Omental fat pad (tissue), 4 donors: ENCODE measurements around the gene POR. TPM values are rescaled to one million over a fixed set of nuclear protein-coding genes. Genes with fewer than 3 reads are reported as not detected.

Experiments
- ATAC-seq: fragments of 150-250 bp; one replicate; pipeline ENCODE4 v1.9.1; 2016; ENCODE audit warnings: mild to moderate bottlenecking, moderate library complexity; ENCODE audit not compliant: low FRiP score
- DNase-seq: peaks from one replicate; pipeline ENCODE4 v3.0.0-alpha.2; 2019; ENCODE audit warnings: low spot score
- CTCF ChIP-seq, 3 donors: fragments of 450-650 bp; IDR thresholded peaks; one replicate each; pipeline ENCODE4 v1.5.1; 2016 to 2017; ENCODE audit warnings: antibody characterized with exemption in 3 of 3, mild to moderate bottlenecking in 3 of 3, moderate library complexity in 2 of 3
- total RNA-seq, 4 donors: library from RNA; depleted of rRNA; stranded (reverse); fragments of >200 nt; gene quantifications; one replicate each; pipeline ENCODE4 v1.1.0, GENCODE V29; 2016

Gene POR
- total RNA-seq, result 100 to 1,000 TPM; 105 to 243 (median 150) TPM

GRCh38 chr7:75914655-75915415, at the start of gene POR:
POR (plus strand) TSS chr7:75915155; CDS start chr7:75954002, 38,847 bp downstream.
- no peak for TF ChIP-seq CTCF (IDR thresholded peaks at IDR 0.05)
- ATAC-seq (peak; percentile 99), DNase-seq (peak; percentile 82)

DNA sequence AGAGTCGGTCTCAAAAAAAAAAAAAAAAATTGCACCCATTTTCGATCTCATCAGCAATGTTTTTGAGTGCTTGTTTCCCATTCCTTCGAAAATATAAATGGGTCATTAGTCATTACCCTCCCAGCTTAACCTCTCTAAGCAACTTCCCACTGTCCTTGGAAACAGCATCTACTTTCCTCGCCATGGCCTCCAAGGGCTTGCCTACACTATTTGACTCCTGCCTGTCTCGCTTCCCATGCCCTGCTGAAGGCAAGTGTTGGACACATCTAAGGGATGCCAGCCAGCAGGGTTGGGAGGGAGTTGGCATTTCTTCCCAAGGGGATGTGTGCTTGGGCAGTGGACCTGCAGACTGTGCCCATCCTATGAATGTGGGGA, 48.9 kb upstream of the POR start:
- DNase-seq, result no peak
- ATAC-seq, result peak; percentile 30
- no peak for TF ChIP-seq CTCF (IDR thresholded peaks at IDR 0.05)

- peak; percentile 82 for ATAC-seq
- no peak for DNase-seq
- TF ChIP-seq CTCF (IDR thresholded peaks at IDR 0.05), result peak in 1 of 3 donors; percentile 23
Measured at GRCh38 chr7:75866489-75867389, 48.2 kb upstream of the POR start.

GRCh38 chr7:75867390-75867717, 47.6 kb upstream of the POR start:
- ATAC-seq, result no peak
- TF ChIP-seq CTCF (IDR thresholded peaks at IDR 0.05), result no peak
- DNase-seq, result no peak

GRCh38 chr7:75868153-75868552, 46.8 kb upstream of the POR start:
- no peak for DNase-seq
- no peak for ATAC-seq
- no peak for TF ChIP-seq CTCF (IDR thresholded peaks at IDR 0.05)

DNA sequence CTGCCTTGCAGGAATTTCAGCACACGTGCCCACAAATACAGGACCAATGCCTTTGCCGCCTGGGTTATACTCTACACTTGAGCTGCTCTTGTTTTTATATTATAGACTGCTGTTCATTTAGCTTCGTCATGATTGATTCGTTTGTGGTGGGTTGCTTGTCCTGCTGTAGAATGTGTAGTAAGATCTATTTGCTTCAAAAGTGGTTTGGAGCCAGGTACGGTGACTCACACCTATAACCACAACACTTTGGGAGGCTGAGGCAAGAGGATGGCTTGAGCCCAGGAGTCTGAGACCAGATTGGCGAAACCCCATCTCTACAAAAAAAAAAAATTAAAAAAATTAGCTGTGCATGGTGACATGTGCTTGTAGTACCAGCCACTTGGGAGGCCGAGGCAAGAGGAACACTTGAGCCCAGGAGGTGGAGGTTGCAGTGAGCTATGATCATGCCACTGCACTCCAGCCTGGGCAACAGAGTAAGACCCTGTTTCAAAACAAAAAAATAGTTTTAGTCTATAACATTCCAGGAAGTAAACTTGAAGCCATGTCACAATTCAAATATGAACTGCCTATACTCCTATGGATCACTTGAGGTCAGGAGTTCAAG, 45.1 kb upstream of the POR start:
- TF ChIP-seq CTCF (IDR thresholded peaks at IDR 0.05), result no peak
- ATAC-seq, result no peak
- DNase-seq, result no peak
